ENCODE results near the gene SLC25A26.
"Not testable (repeated sequence)": the region's sequence is repeated elsewhere in the genome, so short reads cannot be mapped to it uniquely, and the experiment has no call there.

Gene SLC25A26

GRCh38 chr3:66270701-66271100 is 49.9 kb downstream of the SLC25A26 start:
- DNase-seq = no peak

GRCh38 chr3:66271231-66271630 is 50.4 kb downstream of the SLC25A26 start:
- no peak for DNase-seq

- no peak for DNase-seq
These were observed 51.2 kb downstream of the SLC25A26 start for GRCh38 chr3:66272016-66272415.

- DNase-seq = not testable (repeated sequence)
These were observed 54.0 kb downstream of the SLC25A26 start for GRCh38 chr3:66274837-66275236.

- DNase-seq = no peak
These were observed 56.0 kb downstream of the SLC25A26 start for GRCh38 chr3:66276705-66277274.

GRCh38 chr3:66279168-66279567 is 58.4 kb downstream of the SLC25A26 start:
- no peak for DNase-seq

GRCh38 chr3:66280304-66280703 is 59.5 kb downstream of the SLC25A26 start:
- no peak for DNase-seq

- DNase-seq = not testable (repeated sequence)
These were observed 71.1 kb downstream of the SLC25A26 start for GRCh38 chr3:66291922-66292321.

GRCh38 chr3:66297260-66297873 is 76.6 kb downstream of the SLC25A26 start:
- DNase-seq = no peak

GRCh38 chr3:66297900-66298299 is 77.1 kb downstream of the SLC25A26 start:
- no peak for DNase-seq

- no peak for DNase-seq
These were observed 77.8 kb downstream of the SLC25A26 start for GRCh38 chr3:66298591-66298990.

- DNase-seq = not testable (repeated sequence)
These were observed 78.3 kb downstream of the SLC25A26 start for GRCh38 chr3:66299085-66299484.

- DNase-seq = no peak
These were observed 79.1 kb downstream of the SLC25A26 start for GRCh38 chr3:66299891-66300290.

- DNase-seq = no peak
These were observed 81.5 kb downstream of the SLC25A26 start for GRCh38 chr3:66302288-66302687.

GRCh38 chr3:66303491-66303901 is 82.7 kb downstream of the SLC25A26 start:
- DNase-seq = no peak

GRCh38 chr3:66304293-66304692 is 83.5 kb downstream of the SLC25A26 start:
- no peak for DNase-seq

- DNase-seq = not testable (repeated sequence)
These were observed 85.3 kb downstream of the SLC25A26 start for GRCh38 chr3:66306086-66306485.

GRCh38 chr3:66306991-66307390 is 86.2 kb downstream of the SLC25A26 start:
- DNase-seq = not testable (repeated sequence)

- no peak for DNase-seq
These were observed 91.2 kb downstream of the SLC25A26 start for GRCh38 chr3:66312039-66312438.

GRCh38 chr3:66314455-66314854 is 93.7 kb downstream of the SLC25A26 start:
- no peak for DNase-seq

- DNase-seq = no peak
These were observed 97.1 kb downstream of the SLC25A26 start for GRCh38 chr3:66317750-66318376.

- no peak for DNase-seq
These were observed 99.6 kb downstream of the SLC25A26 start for GRCh38 chr3:66320390-66320789.

- DNase-seq = no peak
These were observed 101.6 kb downstream of the SLC25A26 start for GRCh38 chr3:66322436-66322835.

- DNase-seq = no peak
These were observed 105.5 kb downstream of the SLC25A26 start for GRCh38 chr3:66326340-66326739.

GRCh38 chr3:66335671-66336070 is 114.9 kb downstream of the SLC25A26 start:
- DNase-seq = no peak
